Measurements from ENCODE around the gene LRRC42. TPM values are rescaled to one million over a fixed set of nuclear protein-coding genes. Genes with fewer than 3 reads are reported as not detected.

Gene LRRC42
- total and polyA plus RNA-seq, 8 donors: 5.2 to 20.5 (median 6.7) TPM

- H3K4me3 ChIP-seq: no peak overlapping the region
- no peak for ATAC-seq
- peaks cover 0 to 2% (median 1%) of the 10 kb centered on the region in 3 donors for H3K4me1 ChIP-seq
- no peaks in the 10 kb centered on the region for H3K27me3 ChIP-seq
- H3K9me3 ChIP-seq: no peaks in the 10 kb centered on the region
- TF ChIP-seq CTCF (IDR thresholded peaks at IDR 0.05): no peak
- H3K27ac ChIP-seq: no peak overlapping the region
- no peak for DNase-seq
- 88 to 91% methylated on average over 5 of the region's 5 CpGs for WGBS, 2 donors
- intact Hi-C loops (cut with DNase I): no loop called here
- FAIRE-seq: no peak
- no peaks in the 10 kb centered on the region for H3K36me3 ChIP-seq
Measured at GRCh38 chr1:53913352-53914033, 32.7 kb upstream of the LRRC42 start.

GRCh38 chr1:53918343-53918742 is 27.8 kb upstream of the LRRC42 start:
- peak; percentile 20 to 44 (median 30) for ATAC-seq
- Histone ChIP-seq H3K9me3 (no peaks in the 10 kb centered on the region), H3K27me3 (no peaks in the 10 kb centered on the region), H3K36me3 (no peaks in the 10 kb centered on the region), H3K27ac (peak overlapping the region in 2 of 4 donors; percentile 69 to 77), H3K4me1 (peaks cover 8 to 16% (median 13%) of the 10 kb centered on the region in 3 donors), H3K4me3 (no peak overlapping the region)
- FAIRE-seq: no peak
- intact Hi-C loops (cut with DNase I): no loop called here
- no peak for TF ChIP-seq CTCF (IDR thresholded peaks at IDR 0.05)
- no peak for DNase-seq
- WGBS, 2 donors: 65 to 73% methylated on average over 5 of the region's 5 CpGs

- FAIRE-seq: no peak
- intact Hi-C loops (cut with DNase I): no loop called here
- Histone ChIP-seq H3K9me3 (no peaks in the 10 kb centered on the region), H3K27me3 (no peaks in the 10 kb centered on the region), H3K4me3 (no peak overlapping the region), H3K27ac (peak overlapping the region in 1 of 4 donors; percentile 69), H3K4me1 (peaks cover 8 to 16% (median 13%) of the 10 kb centered on the region in 3 donors), H3K36me3 (no peaks in the 10 kb centered on the region)
- no peak for TF ChIP-seq CTCF (IDR thresholded peaks at IDR 0.05)
- ATAC-seq: peak; percentile 59 to 81 (median 66)
- no peak for DNase-seq
- WGBS, 2 donors: 59 to 74% methylated on average over 3 of the region's 3 CpGs
Measured at GRCh38 chr1:53919675-53920066, 26.5 kb upstream of the LRRC42 start.

- Histone ChIP-seq H3K27me3 (no peaks in the 10 kb centered on the region), H3K27ac (no peak overlapping the region), H3K36me3 (no peaks in the 10 kb centered on the region), H3K4me1 (no peaks in the 10 kb centered on the region), H3K4me3 (no peak overlapping the region), H3K9me3 (no peaks in the 10 kb centered on the region)
- intact Hi-C loops (cut with DNase I): no loop called here
- no peak for TF ChIP-seq CTCF (IDR thresholded peaks at IDR 0.05)
- ATAC-seq: no peak
- WGBS, 2 donors: 94 to 95% methylated on average over 2 of the region's 2 CpGs
- FAIRE-seq: no peak
- no peak for DNase-seq
Measured at GRCh38 chr1:53927376-53927881, 18.7 kb upstream of the LRRC42 start.

All from pancreas (tissue), 10 donors.